NCI-H1417 (cell line): Measurements from ENCODE around the gene TIAM2.
"Not testable (repeated sequence)": the region's sequence is repeated elsewhere in the genome, so short reads cannot be mapped to it uniquely, and the experiment has no call there.

Source experiments
- DNase-seq, 3 experiments: peaks; one replicate each; lab custom pipeline; 2025; lab: John Stamatoyannopoulos, UW

Gene TIAM2

DNA sequence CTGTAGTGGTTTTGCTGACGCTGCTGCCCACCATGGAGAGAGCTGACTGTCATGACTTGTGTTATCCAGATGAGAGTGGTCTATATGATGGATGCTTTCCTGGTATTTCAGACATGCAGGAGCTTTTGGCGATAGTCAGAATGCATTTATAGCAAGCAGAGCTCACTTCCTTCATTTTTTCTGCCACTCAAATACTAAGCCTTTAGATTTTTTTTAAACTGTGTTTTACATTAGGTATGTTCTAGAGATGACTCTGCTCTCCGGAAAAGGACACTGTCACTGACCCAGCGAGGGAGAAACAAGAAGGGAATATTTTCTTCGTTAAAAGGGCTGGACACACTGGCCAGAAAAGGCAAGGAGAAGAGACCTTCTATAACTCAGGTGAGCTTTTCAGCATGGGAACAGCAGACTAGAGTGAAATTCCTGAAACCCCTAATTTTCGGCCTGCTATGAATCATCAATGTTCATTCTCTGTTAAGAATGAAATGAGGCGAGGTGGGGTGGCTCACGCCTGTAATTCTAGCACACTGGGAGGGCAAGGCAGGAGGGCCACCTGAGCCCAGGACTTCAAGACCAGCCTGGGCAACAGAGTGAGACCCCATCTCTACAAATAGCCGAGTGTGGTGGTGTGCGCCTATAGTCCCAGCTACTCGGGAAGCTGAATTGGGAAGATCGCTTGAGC lies 170.1 kb downstream of the TIAM2 start:
- no peak for DNase-seq

DNA sequence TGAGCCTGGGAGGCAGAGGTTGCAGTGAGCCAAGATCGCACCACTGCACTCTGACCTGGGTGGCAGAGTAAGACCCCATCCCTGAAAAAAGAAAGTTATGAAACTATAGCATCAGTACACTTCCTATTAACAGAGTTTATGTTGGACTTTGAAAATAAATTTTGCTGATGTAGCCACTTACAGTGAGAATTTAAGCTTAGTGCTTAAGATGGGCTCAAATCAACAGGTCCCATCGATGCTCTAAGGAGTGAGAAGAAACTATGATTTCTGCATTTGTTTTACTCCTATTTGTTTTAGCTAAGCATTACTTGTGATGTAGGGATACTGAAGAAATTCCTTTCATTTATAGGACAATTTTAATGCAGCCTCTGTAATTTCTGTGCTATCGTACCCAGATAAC lies 175.4 kb downstream of the TIAM2 start:
- DNase-seq, result no peak

DNA sequence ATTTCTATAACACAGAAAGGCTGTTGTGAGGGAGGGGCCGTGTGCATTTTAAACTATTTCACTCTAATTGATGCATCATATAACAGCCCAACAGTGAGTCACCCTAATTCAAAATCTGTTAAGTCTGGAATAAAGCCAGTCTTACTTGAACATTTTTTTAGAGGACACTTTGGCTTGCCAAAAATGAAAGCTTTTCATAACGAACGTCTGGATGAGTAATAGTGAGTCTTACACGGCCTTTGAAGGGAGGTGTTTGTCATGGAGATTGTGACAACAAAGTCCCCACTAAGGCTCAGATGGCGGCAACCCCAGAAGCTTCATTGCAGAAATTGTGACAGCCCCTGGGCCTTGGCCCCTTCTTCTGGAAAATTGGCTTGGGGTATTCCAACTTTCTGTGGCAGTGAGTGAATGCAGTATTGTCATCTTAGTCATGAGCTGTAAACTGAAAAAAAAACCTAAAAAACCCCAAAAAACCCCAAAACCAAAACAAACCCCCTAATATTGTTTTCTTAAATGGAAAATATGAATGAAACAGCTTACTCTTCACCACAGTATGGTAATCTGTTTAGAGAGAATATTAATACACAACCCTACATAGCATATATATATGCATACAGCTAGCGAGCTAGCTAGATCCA lies 176.1 kb downstream of the TIAM2 start:
- DNase-seq, result peak in 1 of 3 experiments; percentile 19

DNA sequence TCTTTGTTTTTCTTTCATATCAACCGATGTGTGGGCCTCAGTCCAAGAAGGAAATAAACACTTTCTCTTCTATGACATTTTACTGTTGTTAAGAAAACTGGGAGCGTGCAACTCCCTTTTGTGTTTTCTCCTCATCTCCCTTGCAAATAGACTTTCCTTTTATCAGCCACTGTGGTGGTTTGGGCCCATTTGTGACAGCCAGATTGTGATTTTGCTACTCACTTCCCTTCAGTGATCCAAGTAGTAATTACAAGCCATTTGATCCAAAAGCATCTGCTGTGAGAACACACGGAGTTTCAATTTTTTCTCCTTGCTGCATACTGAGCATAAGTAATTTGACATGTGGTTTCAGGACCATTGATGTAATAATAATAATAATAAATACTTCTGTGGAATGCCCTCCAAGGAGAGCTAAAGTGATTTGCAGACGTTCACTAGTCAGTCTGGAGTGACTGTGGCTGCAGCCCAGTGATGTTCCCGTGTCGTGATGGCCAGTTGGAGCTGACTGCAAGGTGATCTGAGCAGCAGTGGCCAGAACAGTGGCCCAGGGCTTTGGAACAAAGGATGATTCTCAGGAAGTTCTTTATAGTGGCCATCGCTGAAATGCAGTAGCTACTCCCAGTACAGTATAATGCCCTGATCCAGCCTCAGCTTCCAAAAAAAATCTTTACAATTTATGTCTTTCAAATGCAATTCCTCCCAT lies 176.8 kb downstream of the TIAM2 start:
- peak in 1 of 3 experiments; percentile 48 for DNase-seq

DNA sequence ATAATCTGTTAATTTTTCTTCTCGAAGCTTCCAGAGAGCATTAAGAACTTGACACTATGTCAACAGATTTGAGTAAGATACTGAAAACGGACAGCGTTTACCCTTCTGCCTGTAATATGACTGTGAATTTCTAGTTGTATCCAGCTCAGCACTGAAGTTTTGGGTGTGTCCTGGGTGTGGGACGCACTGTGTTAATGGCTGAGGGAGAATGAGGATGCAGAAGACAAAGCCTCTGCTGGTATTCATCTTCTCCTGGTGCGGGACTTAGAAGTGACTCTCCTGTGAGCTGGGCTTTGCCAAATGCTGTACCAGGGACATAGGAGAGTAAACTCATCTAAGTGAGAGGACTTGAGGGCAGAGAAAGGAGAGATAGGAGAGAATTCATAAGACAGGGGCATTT lies 178.4 kb downstream of the TIAM2 start:
- DNase-seq, result no peak

DNA sequence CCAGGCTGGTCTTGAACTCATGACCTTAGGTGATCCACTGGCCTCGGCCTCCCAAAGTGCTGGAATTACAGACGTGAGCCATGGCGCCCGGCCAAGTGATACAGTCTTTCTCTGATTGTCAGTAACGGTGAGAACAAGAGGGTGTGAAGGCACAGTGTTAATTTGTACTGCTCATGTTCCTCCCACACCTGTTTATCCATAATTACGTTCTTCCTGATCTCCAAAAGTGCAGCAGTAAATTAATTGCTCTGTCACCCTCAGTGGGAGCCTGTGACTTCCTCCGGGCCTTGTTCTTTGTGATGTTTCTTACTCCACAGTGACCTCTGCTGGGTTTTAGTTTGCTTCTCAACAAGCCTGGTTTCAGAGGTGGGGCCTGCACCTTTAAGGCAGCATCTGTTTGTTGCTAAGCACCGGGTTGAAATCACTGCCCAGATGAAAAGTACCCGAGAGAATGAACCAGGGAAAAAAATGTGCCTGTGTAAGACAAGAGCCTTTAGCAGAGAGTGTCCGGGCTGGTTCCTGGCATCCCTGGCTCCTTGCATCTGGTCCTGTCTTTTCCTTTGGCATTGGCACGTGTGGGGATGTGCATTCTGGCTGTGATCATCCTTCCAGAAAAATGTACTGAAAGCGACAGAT lies 179.6 kb downstream of the TIAM2 start:
- DNase-seq, result peak; percentile 75 to 100 (median 95)

DNA sequence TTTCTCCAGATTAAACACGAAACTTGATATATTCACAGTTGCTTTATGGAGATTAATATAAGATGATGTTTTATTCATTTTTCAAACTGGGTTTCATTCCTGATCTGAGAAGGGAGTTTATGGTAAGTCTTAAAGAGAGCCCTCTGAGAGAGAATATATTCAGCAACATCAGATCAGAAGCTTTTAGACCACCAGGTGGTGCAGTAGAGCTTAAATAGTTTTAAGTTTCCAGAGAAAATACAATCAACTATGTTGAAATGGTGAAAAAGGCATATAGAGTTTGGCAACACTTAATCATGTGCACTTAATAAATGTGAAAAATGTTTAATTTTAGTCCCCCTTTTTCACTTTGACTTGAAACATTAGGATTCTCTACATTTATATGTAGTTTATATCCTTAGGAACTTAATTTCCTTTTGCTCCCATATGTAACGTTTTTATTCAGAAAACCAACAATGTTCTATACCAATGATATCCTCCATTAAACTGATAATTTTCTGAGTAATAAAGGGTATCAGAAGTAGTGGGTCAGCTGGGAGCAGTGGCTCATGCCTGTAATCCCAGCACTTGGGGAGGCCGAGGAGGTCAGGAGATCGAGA lies 182.3 kb downstream of the TIAM2 start:
- peak; percentile 55 to 89 (median 61) for DNase-seq

DNA sequence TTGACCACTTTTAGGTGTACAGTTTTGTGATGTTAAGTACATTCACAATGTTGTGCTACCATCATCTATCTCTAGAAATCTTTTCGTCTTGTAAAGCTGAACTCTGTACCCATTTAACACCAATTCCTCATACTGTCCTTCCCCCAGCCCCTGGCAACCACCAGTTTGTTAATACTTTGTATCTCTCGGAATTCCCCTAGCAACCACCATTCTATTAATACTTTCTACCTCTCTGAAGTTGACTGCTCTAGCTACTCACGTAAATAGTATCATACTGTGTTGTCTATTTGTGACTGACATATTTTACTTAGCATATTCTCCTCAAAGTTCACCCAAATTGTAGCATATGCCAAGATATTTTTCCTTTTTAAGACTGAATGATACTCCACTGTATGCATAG lies 186.4 kb downstream of the TIAM2 start:
- no peak for DNase-seq

DNA sequence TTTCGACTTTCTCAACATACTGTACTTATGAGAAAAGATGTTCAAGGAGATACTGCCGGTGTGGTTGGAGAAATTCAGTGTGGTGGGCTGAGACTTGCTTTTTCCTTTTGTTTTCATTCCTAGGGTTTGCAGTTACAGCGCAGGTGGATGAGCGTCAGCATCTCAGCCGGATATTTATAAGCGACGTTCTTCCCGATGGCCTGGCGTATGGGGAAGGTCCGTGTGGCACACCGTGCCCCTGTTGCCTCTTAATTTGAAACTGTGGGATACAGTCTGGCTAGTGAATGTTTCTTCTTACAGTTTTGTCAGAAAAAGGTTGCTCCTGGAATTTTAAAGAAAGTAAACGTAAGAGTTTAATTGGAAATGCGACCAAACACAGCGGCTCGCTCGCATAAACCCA lies 187.0 kb downstream of the TIAM2 start:
- no peak for DNase-seq

DNA sequence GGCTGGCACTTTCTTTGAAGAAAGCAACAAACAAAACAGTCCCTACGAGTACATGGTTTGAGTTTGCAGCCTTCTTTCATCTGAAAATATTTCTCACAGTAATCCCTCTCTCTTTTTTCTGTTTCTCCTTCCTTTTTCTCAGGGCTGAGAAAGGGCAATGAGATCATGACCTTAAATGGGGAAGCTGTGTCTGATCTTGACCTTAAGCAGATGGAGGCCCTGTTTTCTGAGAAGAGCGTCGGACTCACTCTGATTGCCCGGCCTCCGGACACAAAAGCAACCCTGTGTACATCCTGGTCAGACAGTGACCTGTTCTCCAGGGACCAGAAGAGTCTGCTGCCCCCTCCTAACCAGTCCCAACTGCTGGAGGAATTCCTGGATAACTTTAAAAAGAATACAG lies 188.0 kb downstream of the TIAM2 start:
- DNase-seq, result no peak

DNA sequence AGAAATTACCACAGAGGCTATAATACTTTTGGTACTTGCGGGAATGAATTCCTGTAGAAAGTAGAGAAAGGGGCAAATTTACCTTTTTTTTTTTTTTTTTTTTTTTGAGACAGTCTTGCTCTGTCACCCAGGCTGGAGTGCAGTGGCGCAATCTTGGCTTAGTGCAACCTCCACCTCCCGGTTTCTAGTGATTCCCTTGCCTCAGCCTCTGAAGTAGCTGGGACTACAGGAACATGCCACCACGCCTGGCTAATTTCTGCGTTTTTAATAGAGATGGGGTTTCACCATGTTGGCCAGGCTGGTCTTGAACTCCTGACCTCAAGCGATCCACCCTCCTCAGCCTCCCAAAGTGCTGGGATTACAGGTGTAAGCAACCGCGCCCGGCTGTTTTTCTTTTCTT lies 189.9 kb downstream of the TIAM2 start:
- DNase-seq, result not testable (repeated sequence)

DNA sequence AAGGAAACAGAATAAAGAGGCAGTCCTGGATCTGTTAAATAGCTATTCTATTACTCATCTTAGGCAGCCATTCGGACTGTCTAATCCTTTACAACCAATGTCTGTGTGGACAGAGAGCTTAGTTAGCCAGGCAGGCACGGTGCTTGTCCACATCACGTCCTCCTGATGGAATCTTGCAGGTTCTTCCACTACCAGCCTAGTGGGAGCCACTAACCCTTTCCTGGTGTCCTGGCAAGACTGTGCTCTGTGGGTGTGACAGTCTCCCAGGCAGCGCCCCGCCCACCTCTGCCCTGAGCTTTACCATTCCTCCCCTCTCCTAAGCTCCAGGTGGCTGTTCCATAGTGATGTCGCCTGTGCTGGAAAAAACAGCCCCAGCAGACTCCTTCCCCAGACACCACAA lies 190.4 kb downstream of the TIAM2 start:
- peak; percentile 5 to 71 (median 54) for DNase-seq

DNA sequence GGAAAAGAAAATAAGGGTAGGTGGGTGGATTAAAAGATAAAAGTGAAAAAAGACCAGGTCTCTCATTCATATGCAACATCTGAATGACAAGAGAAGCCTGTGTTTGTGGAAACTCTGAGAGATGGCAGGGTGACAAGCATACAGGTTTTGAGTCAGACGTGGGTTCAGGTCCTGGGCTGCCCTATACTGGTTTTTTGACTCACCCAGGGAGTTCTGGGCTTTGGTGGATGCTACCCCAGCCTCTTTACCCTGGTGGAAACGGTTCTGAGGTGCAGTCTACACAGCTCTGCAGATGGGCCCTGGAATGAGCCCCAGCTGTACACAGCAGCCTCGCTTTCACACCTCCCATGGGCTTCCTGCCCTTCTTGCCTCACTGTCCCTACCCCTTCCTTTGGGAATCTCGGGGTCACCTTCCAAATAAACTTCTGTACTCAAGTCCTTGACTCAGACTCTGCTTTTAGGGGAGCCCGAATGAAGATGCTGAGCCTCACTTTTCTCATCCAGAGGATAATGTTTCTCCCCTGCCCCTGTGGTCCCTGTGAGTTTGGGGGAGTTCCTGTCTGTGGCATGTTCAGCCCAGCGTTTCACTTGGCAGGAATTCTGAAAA lies 191.0 kb downstream of the TIAM2 start:
- no peak for DNase-seq

DNA sequence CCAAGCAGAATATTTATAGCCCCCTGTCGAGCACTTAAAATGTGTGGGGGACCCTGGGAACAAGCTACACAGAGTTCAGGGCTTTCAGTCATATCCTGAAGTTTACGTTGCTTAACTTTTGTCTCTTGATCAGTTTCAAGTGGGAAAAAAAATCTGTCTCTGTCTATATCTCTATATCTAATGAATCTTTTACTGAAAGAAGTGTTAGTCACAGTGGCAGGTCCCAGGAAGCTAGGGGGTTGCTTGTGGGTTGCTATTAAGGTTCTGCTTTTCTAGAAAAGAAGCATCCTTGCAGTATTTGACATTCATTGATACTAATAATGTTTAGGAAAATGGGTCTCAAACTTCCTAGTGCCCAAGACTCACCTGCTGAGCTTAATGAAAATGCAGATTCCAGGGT lies 192.0 kb downstream of the TIAM2 start:
- no peak for DNase-seq

DNA sequence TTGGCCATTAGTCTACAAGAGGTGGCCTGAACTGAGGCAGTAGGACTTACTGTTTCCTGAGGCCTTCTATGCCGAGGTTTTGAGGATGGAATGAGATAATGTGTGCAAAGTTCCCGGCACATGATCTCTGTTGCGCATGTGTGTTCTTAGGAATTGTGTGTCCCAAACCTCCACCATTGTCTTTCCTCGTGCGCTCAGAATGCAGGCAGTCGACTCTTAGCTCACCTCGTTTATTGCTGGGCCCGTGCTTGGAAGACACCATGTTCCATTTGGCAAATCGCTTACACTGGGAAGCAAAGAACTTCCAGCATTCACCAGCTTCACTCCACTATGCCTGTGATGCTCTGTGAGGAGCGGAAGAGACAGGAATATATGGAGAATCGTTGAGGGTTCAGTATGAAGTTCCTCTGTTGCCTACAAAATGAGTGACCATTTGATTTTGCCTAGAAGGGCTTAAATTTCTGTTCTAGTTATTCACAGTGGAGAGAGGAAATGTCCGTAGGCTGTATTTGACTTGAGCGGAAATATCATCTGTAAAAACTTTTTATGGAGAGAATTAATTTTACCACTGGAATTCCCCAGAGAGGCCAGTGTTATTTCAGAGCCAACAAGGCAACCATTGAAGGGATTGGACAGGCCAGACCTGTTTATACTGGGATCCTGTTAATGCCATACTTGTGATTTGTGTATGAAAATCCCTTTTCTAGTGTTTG lies 193.0 kb downstream of the TIAM2 start:
- DNase-seq, result no peak

DNA sequence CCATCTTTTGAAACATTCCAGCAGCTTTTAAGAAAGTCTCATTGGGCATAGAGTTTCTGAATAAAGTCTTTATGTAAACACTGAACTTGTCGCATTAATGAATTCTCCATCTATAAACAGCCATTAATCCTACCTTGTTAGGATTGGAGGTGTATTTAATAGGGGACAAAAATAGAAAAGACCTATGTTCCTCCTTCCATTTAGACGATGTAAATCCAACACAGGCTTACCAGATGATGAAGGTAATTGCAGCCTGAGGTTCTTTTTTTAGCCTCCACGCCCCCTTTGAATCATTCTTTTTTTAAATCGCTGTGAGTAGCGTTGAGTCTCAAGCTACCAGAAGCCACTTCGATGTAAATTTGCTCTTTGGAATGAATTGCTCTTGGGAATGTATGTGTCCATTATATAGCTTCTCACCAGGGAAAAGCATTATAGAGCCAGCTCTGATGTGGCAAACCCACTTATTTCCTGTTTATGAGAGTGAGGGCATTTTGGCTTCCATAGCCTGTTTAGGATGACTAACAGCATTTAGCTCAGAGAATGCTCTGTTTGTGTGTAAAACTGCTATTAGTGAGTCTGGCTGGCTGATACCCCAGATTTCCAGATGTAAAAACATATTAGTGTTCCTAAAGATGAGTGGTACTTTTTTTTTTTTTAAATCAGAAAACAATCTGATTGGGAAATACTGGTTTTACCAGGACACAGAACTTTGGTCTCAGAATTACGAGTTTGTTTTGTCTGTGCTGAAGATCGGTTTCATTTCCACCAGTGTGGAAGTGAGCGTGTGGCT lies 193.8 kb downstream of the TIAM2 start:
- DNase-seq, result peak in 1 of 3 experiments; percentile 30

DNA sequence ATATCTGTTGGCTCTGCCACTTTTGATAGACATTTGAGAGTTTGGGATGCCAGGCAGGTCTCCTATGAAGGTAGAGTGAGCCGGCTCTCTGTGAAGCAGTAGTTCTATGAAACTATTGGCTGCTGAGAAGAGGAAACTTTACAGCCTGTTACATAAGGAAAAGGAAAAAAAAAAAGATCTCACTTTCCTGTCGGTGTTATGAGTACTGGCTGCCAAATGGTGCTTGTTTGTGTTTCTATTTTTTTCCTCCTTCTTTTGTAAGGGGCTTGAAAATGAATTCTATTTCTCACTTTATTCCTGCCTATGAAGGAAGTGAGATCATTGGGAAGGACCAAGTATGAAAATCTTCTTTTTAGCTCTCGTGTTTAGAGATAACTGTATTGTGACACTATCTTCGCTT lies 195.6 kb downstream of the TIAM2 start:
- DNase-seq, result no peak

DNA sequence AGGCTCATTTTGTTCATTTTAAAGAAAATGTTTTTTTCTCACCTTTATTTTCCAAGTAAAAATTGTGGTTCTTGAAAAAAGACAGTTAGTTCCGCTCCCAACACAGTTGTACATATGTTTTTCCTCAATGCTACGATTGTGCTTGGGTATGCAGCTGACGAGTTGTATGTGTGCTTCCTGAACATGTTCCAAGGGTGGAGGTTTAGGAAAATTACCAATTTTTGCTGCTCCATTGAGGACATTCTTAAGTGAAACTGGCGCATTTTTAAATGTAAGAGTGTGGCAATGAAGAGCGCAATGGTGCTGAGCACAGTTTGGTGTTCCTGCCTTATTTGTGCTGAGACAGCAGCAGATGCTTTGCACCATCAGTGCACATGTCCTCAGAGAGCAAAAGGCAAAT lies 198.4 kb downstream of the TIAM2 start:
- no peak for DNase-seq

DNA sequence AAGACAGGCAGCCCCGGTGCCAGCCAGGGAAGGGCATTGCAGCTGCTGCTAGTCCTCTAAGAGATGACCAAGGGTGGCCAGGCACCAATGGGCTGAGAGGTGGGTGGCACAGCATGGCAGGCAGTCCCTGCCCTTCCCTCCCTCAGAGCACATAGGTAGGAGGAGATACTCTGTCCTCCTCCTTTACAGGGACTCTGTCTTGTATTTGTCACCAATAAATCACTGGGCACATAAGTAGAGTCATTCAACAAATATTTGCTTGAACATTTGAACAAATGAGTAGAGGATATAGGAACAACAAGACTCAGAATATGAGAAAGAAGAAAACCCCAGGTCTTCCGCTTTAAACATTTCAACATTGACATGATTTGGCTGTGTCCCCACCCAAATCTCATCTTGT lies 199.3 kb downstream of the TIAM2 start:
- no peak for DNase-seq

DNA sequence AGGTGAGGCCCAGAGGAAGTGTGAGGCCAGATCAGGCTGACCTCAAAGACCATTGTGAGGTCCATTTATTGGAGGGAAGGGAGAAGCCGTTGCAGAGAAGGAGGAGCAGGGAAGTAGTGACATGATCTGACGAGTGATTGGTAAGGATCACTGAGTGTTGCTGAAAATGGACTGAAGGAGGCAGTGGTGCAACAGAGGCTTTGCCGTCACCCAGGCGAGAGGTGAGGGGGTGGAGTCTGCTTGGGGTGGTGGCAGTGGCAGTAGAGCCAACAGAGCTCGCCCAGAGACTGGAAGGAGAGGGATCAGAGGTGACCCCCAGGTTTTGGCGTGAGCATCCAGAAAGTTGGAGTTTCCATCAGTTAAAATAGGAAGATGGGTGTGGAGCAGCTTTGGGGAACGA lies 200.8 kb downstream of the TIAM2 start:
- no peak for DNase-seq
